ENCODE measurements around the gene USP20. TPM values are rescaled to one million over a fixed set of nuclear protein-coding genes. Genes with fewer than 3 reads are reported as not detected.
A peak's percentile ranks its signal among the peaks of the same experiment; 100 is the strongest.

USP20 gene
- total RNA-seq, 1 experiment from 2014 or later, result 9.1 TPM

DNA sequence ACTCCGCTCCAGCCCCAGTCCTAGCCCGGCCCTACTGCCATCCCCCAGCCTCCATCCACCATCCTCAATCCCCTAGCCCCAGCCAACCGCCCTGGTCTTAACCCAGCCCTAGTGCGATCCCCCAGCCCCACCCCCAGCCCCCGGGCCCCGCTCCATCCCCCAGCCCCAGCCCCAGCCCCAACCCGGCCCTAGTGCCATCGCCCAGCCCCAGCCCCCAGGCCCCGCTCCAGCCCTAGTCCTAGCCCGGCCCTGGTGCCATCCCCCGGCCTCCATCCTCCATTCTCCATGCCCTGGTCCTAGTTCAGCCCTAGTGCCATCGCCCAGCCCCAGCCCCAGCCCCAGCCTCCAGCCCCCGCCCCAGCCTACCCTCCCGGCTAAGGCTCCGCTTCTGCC is 11.7 kb upstream of the USP20 start:
- no peak for DNase-seq (ENCODE audit: low read depth)

DNA sequence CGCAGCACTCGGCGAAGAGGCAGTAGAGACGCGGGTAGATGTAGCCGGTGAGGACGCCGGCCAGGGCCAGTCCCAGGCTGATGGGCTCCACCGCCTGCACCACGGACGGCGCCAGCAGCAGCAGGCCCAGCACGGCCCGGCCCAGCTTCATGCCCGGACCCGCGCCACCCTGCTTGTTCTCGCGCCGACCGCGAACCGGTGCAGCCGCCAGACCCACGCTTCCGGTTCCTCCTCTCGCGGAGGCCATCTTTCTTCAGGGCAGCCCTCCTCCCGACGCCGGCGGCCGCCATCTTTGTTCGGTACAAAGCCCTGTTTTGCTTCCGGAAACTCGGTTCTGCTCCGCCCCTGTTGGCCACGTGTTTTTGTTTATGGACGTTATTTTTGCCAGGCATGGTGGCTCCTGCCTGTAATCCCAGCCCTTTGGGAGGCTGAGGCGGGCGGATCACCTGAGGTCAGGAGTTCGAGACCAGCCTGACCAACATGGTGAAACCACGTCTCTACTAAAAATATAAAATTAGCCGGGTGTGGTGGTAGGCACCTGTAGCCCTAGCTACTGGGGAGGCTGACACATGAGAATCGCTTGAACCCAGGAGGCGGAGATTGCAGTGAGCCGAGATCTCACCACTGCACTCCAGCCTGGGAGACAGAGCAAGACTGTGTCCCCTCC is 11.2 kb upstream of the USP20 start, which contains the start of gene TOR1A:
Gene TOR1A (minus strand): TSS at position 202 of the 667 bp plus-strand sequence. CDS start 51 bp downstream, at position 151.
- DNase-seq (ENCODE audit: low read depth), result peak; percentile 96

- DNase-seq (ENCODE audit: low read depth), result no peak
Observed at GRCh38 chr9:129826344-129826743, 8.9 kb upstream of the USP20 start.

DNA sequence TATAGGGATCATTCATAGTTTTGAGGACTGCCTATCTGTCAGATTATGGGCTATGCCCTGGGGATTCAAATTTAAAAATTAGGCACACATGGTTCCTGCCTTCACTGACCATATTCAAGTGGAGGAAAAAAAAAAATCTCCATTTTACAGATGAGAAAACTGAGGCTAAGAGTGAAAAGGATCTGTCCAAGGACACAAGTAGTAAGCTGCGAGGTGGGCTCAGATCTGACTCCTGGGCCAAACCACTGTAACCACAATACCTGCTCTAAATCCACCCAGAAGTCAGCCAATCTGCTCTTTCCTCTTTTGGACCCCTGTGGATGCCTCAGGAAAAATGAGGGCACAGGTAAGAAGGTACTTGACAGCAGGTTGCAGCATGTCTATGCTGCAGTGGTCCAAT is 8.5 kb upstream of the USP20 start:
- DNase-seq (ENCODE audit: low read depth), result no peak

DNA sequence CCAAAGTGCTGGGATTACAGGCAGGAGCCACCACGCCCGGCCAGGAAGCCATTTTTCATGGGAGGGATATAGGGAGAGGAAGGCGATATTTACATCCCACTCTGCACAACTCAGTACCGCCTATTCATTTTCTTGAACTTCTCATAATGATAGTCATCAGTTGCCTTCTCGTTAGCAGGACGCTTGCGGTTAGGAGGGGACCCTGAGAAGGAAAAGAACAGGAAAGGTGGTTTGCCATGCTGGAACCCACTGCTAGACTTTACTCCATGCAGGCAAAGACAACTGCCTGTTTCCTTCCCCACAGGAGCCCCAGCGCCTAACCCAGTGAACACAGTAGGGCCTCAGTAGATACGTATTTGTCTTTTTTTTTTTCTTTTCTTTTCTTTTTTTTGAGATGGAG is 7.2 kb upstream of the USP20 start:
- no peak for DNase-seq (ENCODE audit: low read depth)

- no peak for DNase-seq (ENCODE audit: low read depth)
Observed at GRCh38 chr9:129828969-129829368, 6.3 kb upstream of the USP20 start.

- DNase-seq (ENCODE audit: low read depth), result no peak
Observed at GRCh38 chr9:129832982-129833381, 2.3 kb upstream of the USP20 start.

- peak; percentile 14 for DNase-seq (ENCODE audit: low read depth)
Observed at GRCh38 chr9:129834489-129835127, 650 bp upstream of the USP20 start.

DNA sequence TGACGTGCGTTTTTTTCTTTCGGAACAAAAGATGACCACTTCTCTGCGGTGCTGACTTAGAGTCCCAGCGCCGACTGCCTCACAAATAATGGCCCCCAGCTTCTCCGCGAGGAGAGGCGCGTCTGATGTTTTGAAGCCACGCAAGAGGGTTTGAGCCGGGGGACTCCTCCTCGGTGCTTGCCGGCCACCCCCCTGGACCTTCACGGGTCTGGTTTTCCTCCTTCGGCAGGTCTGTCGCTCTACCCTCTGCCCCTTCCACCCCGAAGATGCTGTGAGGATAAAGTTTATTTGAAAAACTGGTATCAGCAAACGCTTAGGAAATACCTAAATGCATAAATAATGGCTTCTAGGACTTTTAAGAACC is 584 bp downstream of the USP20 start:
- DNase-seq (ENCODE audit: low read depth), result no peak

GRCh38 chr9:129836311-129837007 is 1.2 kb downstream of the USP20 start:
- no peak for DNase-seq (ENCODE audit: low read depth)

GRCh38 chr9:129838707-129839259 is 3.5 kb downstream of the USP20 start:
- peak; percentile 92 for DNase-seq (ENCODE audit: low read depth)

DNA sequence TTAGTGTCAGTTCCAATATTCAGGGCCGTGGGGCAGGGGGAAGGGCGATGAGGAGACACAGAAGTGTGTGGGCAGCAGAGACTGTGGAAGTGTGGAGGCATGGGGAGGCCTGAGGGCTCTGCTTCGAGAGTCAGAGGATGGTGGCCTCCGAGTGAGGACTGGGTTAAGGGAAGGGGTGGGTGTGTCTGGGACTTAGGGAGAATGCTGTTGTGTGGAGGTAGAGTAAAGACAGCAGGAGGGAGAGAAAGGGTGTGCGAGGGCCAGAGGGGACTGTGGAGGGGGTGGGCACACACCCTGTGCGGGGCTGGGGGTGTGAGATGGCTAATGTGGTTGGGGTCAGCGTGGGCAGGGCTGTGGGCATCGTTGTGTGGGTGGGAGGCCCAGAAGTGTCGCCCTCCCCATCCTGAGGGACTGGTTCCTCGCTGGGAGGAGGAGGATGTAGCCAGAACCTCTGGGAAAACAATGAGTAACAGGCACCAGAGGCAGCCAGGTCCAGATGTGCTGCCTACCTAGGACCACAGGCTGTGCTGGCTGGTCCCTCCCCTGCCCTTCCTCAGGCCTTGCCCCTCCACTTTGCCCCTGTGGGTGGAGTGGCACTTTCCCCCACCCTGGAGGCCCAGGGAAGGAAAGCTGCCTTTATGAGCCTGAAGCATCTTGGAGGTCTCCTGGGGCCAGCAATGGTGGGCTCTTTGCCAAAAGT is 4.2 kb downstream of the USP20 start:
- DNase-seq (ENCODE audit: low read depth), result peak; percentile 35

GRCh38 chr9:129840034-129840433 is 4.8 kb downstream of the USP20 start:
- no peak for DNase-seq (ENCODE audit: low read depth)

- no peak for DNase-seq (ENCODE audit: low read depth)
Observed at GRCh38 chr9:129841071-129841470, 5.8 kb downstream of the USP20 start.

GRCh38 chr9:129845373-129845772 is 10.1 kb downstream of the USP20 start:
- no peak for DNase-seq (ENCODE audit: low read depth)

- DNase-seq (ENCODE audit: low read depth), result no peak
Observed at GRCh38 chr9:129848712-129849441, 13.6 kb downstream of the USP20 start.

DNA sequence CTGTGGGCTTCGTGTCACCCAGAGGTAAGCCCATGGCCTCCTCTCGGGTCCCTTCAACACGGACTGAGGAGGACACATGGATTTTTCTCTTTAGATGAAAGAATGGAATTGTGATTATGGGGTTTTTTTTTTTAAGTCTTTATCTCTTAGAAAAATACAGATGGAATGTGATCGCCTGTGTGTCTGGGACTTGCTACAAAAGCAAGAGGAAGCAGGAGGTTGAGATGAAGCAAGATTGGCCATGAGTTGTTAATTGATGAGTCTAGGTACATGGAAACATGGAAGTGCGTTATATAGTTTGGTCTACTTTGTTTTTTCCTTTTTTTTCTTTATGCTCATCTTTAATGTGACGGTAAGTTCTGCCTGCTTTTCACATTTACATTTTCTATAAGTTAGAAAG is 14.6 kb downstream of the USP20 start:
- DNase-seq (ENCODE audit: low read depth), result no peak

DNA sequence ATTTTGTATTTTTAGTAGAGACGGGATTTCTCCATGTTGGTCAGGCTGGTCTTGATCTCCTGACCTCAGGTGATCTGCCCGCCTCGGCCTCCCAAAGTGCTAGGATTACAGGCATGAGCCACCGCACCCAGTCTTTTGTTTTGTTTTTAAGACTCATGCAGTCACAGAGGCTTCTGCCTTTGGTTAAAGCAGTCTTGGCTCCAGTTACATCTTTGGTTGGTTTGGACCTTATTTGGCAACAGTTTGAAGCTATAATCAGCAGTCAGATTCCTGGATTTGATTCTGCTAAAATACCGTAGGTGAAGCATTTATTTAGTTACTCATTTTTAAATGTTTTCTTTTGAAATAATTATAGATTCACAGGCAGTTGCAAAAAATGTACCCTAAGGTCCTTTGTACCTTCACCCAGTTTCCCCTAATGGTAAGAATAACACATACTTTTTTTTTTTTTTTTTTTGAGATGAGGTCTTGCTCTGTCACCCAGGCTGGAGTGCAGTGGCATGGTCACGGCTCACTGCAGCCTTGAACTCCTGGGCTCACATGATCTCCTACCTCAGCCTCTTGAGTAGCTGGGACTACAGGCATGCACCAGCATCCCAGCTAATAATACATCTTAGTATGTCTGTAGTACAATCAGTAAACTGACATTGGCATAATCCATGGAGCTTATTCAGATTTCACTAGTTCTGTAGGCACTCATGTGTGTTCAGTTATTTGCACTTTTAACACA is 15.7 kb downstream of the USP20 start:
- DNase-seq (ENCODE audit: low read depth), result no peak

GRCh38 chr9:129851821-129852220 is 16.6 kb downstream of the USP20 start:
- DNase-seq (ENCODE audit: low read depth), result no peak

GRCh38 chr9:129852579-129852978 is 17.3 kb downstream of the USP20 start:
- no peak for DNase-seq (ENCODE audit: low read depth)

DNA sequence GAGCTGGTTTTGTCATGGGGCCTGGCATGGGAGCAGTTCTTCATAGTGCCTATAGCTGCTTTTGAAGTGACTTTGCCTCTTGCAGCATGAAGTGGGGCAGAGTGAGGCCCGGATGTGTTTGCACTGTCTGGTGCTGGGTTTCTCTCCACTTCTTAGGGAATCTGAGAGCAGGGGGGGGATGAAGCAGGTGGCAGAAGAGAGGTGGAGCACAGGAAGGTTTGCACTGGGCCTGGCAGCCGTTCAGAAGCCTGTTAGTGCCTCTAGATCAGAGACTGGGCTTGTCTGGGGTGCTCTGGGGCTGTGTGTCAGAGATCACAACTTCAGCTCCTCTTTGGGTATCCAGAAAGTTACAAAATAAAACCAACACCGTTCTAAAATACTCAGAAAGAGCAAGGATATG is 18.4 kb downstream of the USP20 start:
- DNase-seq (ENCODE audit: low read depth), result no peak

Data from Daoy (cell line).